Psoas muscle (tissue), 8 donors: ENCODE data around the gene DOCK8. TPM values are rescaled to one million over a fixed set of nuclear protein-coding genes. Genes with fewer than 3 reads are reported as not detected.

Experiments
- ATAC-seq, 4 donors: fragments of 200-7000 bp; cut with Tn5 transposase; one replicate each; pipeline ENCODE4 v1.9.1; 2020; ENCODE audit warnings: moderate library complexity in 3 of 4, mild to moderate bottlenecking in 2 of 4
- DNase-seq, 2 donors: peaks; one replicate each; pipeline ENCODE4 v3.0.0-alpha.2; 2020
- H3K27ac ChIP-seq: fragments of 200-600 bp; one replicate; pipeline ENCODE4 v1.8.0; 2022
- H3K27me3 ChIP-seq, 3 donors: fragments of 200-600 bp in 1 of 3; one replicate each; pipeline versions ENCODE4 v1.6.1 to v1.8.0; 2013 to 2022; ENCODE audit warnings: low read length in 2 of 3, mild to moderate bottlenecking in 2 of 3, moderate library complexity in 1 of 3; ENCODE audit not compliant: insufficient read depth in 3 of 3
- H3K36me3 ChIP-seq, 2 donors: fragments of 200-600 bp in 1 of 2; one replicate each; pipeline versions ENCODE4 v1.6.1 to v1.8.0; 2013 to 2022; ENCODE audit warnings: low read depth in 1 of 2, mild to moderate bottlenecking in 1 of 2, moderate library complexity in 1 of 2; ENCODE audit not compliant: insufficient read depth in 1 of 2
- H3K4me1 ChIP-seq: fragments of 200-600 bp; one replicate; pipeline ENCODE4 v1.8.0; 2022
- H3K4me3 ChIP-seq: fragments of 200-600 bp; one replicate; pipeline ENCODE4 v1.8.0; 2022; ENCODE audit warnings: mild to moderate bottlenecking
- H3K9me3 ChIP-seq: fragments of 200-600 bp; one replicate; pipeline ENCODE4 v1.8.0; 2022
- CTCF ChIP-seq: fragments of 200-600 bp; IDR thresholded peaks from one replicate; pipeline ENCODE4 v1.8.0; 2022; ENCODE audit warnings: antibody characterized with exemption
- WGBS, 3 donors: extraction: QIAGEN DNeasy Blood & Tissue Kit; methylation state at CpG; one replicate each; pipeline versions ENCODE4 v1.1.6 to v1.1.7; 2013; 5-methylcytosine and 5-hydroxymethylcytosine counted together
- intact Hi-C, 2 donors: fragments of 100-400 bp; cut with DNase I; formaldehyde crosslinking; loops; one replicate each; pipeline versions ENCODE4 v1.11.0 to v1.14.2; 2022
- polyA plus RNA-seq, 3 donors: library from polyadenylated mRNA; stranded (reverse); fragments of 200-250 nt; gene quantifications; one replicate each; pipeline ENCODE4 v1.2.3, GENCODE V29; 2013
- total RNA-seq, 4 donors: library from RNA; stranded (reverse); fragmentation: NEBNext Ultra II Directional in 2 of 4; extraction: Animal tissue kit (Norgen Biotek cat#: 25700) in 2 of 4; gene quantifications; one replicate each; pipeline versions ENCODE4 v1.2.1 to v1.2.4, GENCODE V29; 2021 to 2023
- donor health status: healthy with polysubstance abuse.
- donor health status: DM: no; HTN: no; CAD: no; lungs with moderate emphysema.
- donor health status: Bipolar disorder and iron deficiency.
- donor health status: healthy.
- donor health status: DM: yes; HTN: yes; CAD: no.
- donor health status: DM: no; HTN: no; CAD: no.
- donor health status: DM: no; HTN: no; CAD: no.
- donor health status: DM: yes; HTN: yes; CAD: no.

Gene DOCK8
- total and polyA plus RNA-seq, 7 donors, result 0.32 to 2.8 (median 2.0) TPM

GRCh38 chr9:431701-432100, 217.0 kb downstream of the DOCK8 start:
- Histone ChIP-seq H3K27ac (no peak overlapping the region), H3K36me3 (peaks cover 0 to 3% of the 10 kb centered on the region in 2 donors), H3K27me3 (no peaks in the 10 kb centered on the region), H3K4me1 (no peaks in the 10 kb centered on the region), H3K4me3 (no peak overlapping the region), H3K9me3 (no peaks in the 10 kb centered on the region)
- DNase-seq, result no peak
- no peak for ATAC-seq
- 60 to 71% (median 71%) methylated on average over 1 of the region's 1 CpG for WGBS, 3 donors
- intact Hi-C loops, result no loop called here
- TF ChIP-seq CTCF, result no peak

GRCh38 chr9:436482-436881, 221.8 kb downstream of the DOCK8 start:
- Histone ChIP-seq H3K27me3 (no peaks in the 10 kb centered on the region), H3K9me3 (no peaks in the 10 kb centered on the region), H3K27ac (no peak overlapping the region), H3K4me1 (no peaks in the 10 kb centered on the region), H3K36me3 (no peaks in the 10 kb centered on the region), H3K4me3 (no peak overlapping the region)
- TF ChIP-seq CTCF, result no peak
- WGBS, 3 donors, result 75 to 78% (median 75%) methylated on average over 3 of the region's 3 CpGs
- DNase-seq (no peak), ATAC-seq (no peak)
- intact Hi-C loops, result no loop called here

- Histone ChIP-seq H3K4me3 (no peak overlapping the region), H3K27ac (no peak overlapping the region), H3K9me3 (no peaks in the 10 kb centered on the region), H3K4me1 (no peaks in the 10 kb centered on the region), H3K36me3 (no peaks in the 10 kb centered on the region), H3K27me3 (no peaks in the 10 kb centered on the region)
- ATAC-seq, result peak in 1 of 4 donors; percentile 15
- no peak for TF ChIP-seq CTCF
- intact Hi-C loops, result no loop called here
- WGBS, 3 donors, result 36 to 62% (median 49%) methylated on average over 1 of the region's 1 CpG
- no peak for DNase-seq
These were observed 222.4 kb downstream of the DOCK8 start for GRCh38 chr9:437066-437465.

- intact Hi-C loops, result no loop called here
- WGBS, 3 donors, result 47 to 66% (median 50%) methylated on average over 1 of the region's 1 CpG
- no peak for TF ChIP-seq CTCF
- no peaks in the 10 kb centered on the region for H3K27me3 ChIP-seq
- ATAC-seq (peak in 2 of 4 donors; percentile 54 to 55), DNase-seq (no peak)
- no peak overlapping the region for H3K27ac ChIP-seq
- H3K36me3 ChIP-seq, result no peaks in the 10 kb centered on the region
- H3K4me1 ChIP-seq, result no peaks in the 10 kb centered on the region
- no peaks in the 10 kb centered on the region for H3K9me3 ChIP-seq
- H3K4me3 ChIP-seq, result no peak overlapping the region
These were observed 222.9 kb downstream of the DOCK8 start for GRCh38 chr9:437574-438001.

GRCh38 chr9:438066-438465, 223.4 kb downstream of the DOCK8 start:
- Histone ChIP-seq H3K4me1 (no peaks in the 10 kb centered on the region), H3K27ac (no peak overlapping the region), H3K27me3 (no peaks in the 10 kb centered on the region), H3K4me3 (no peak overlapping the region), H3K36me3 (no peaks in the 10 kb centered on the region), H3K9me3 (no peaks in the 10 kb centered on the region)
- ATAC-seq (peak in 1 of 4 donors; percentile 26), DNase-seq (no peak)
- no peak for TF ChIP-seq CTCF
- intact Hi-C loops, result no loop called here
- 52 to 55% (median 55%) methylated on average over 2 of the region's 2 CpGs for WGBS, 3 donors
